WTC11 (cell line): Measurements from ENCODE around the gene COL9A2.

Source experiments
- FOXK1 ChIP-seq: sonication (generic); formaldehyde crosslinking; IDR thresholded peaks from 2 replicates; pipeline ENCODE4 v1.8.0; 2022; ENCODE audit warnings: mild to moderate bottlenecking, moderate library complexity, missing genetic modification reagents
- IRF2 ChIP-seq: sonication (generic); formaldehyde crosslinking; IDR thresholded peaks from 2 replicates; pipeline ENCODE4 v1.8.0; 2022; ENCODE audit warnings: low read depth, missing genetic modification reagents, borderline replicate concordance
- NR3C1 ChIP-seq: sonication (generic); formaldehyde crosslinking; conservative IDR thresholded peaks from 2 replicates; pipeline ENCODE4 v1.8.1; 2023; ENCODE audit warnings: low read depth, mild to moderate bottlenecking, missing genetic modification reagents
- TCF7 ChIP-seq: sonication (generic); formaldehyde crosslinking; IDR thresholded peaks from 2 replicates; pipeline ENCODE4 v1.8.0; 2022; ENCODE audit warnings: mild to moderate bottlenecking, low read depth, missing genetic modification reagents, moderate library complexity
- ZNF423 ChIP-seq: fragments of 250-450 bp; sonication (Bioruptor Pico); IDR thresholded peaks from 2 replicates; pipeline ENCODE4 v2.1.2; 2022; ENCODE audit warnings: mild to moderate bottlenecking, moderate library complexity
- TF ChIP-seq, protein P1 (sequence below): fragments of 200-600 bp; IDR thresholded peaks from 2 replicates; pipeline ENCODE4 v1.8.0; 2022; ENCODE audit warnings: antibody characterized with exemption
- TF ChIP-seq, protein P2 (sequence below): sonication (generic); formaldehyde crosslinking; IDR thresholded peaks from 2 replicates; pipeline ENCODE4 v1.8.1; 2023; ENCODE audit warnings: mild to moderate bottlenecking, missing genetic modification reagents, moderate library complexity
- TF ChIP-seq, protein P3 (sequence below): fragments of 250-450 bp; sonication (Bioruptor Pico); IDR thresholded peaks from 2 replicates; pipeline ENCODE4 v1.9.0; 2021; ENCODE audit warnings: mild to moderate bottlenecking

DNA sequence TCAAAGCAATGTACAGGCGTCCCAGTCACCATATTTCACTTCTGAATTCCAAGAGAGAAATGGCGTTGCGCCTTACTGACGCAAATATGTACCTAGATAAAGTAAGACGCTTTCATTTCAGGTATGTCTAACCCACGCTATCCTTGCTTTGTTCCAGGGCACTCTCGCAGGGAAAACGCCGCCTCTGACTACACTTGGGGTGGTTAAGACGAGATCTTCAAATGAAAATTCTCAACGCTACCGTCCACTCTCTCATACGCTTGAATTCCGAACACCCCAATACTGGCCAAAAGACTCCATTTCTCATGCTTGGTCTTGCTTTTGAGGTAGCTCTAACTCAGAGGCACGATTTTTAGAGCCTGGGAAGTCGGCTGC, 59.8 kb downstream of the COL9A2 start:
- TF ChIP-seq, protein P1, sequence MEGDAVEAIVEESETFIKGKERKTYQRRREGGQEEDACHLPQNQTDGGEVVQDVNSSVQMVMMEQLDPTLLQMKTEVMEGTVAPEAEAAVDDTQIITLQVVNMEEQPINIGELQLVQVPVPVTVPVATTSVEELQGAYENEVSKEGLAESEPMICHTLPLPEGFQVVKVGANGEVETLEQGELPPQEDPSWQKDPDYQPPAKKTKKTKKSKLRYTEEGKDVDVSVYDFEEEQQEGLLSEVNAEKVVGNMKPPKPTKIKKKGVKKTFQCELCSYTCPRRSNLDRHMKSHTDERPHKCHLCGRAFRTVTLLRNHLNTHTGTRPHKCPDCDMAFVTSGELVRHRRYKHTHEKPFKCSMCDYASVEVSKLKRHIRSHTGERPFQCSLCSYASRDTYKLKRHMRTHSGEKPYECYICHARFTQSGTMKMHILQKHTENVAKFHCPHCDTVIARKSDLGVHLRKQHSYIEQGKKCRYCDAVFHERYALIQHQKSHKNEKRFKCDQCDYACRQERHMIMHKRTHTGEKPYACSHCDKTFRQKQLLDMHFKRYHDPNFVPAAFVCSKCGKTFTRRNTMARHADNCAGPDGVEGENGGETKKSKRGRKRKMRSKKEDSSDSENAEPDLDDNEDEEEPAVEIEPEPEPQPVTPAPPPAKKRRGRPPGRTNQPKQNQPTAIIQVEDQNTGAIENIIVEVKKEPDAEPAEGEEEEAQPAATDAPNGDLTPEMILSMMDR = no peak
- TF ChIP-seq, protein P2, sequence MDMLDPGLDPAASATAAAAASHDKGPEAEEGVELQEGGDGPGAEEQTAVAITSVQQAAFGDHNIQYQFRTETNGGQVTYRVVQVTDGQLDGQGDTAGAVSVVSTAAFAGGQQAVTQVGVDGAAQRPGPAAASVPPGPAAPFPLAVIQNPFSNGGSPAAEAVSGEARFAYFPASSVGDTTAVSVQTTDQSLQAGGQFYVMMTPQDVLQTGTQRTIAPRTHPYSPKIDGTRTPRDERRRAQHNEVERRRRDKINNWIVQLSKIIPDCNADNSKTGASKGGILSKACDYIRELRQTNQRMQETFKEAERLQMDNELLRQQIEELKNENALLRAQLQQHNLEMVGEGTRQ (CRISPR knock-in tag) = no peak
- no peak for TF ChIP-seq FOXK1
- TF ChIP-seq IRF2 = no peak
- TF ChIP-seq NR3C1 = no peak
- no peak for TF ChIP-seq TCF7 (CRISPR knock-in tag)
- TF ChIP-seq, protein P3, sequence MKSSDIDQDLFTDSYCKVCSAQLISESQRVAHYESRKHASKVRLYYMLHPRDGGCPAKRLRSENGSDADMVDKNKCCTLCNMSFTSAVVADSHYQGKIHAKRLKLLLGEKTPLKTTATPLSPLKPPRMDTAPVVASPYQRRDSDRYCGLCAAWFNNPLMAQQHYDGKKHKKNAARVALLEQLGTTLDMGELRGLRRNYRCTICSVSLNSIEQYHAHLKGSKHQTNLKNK = no peak
- TF ChIP-seq ZNF423 (CRISPR knock-in tag) = no peak
